ENCODE measurements around the gene SLC2A11.

The SLC2A11 gene

DNA sequence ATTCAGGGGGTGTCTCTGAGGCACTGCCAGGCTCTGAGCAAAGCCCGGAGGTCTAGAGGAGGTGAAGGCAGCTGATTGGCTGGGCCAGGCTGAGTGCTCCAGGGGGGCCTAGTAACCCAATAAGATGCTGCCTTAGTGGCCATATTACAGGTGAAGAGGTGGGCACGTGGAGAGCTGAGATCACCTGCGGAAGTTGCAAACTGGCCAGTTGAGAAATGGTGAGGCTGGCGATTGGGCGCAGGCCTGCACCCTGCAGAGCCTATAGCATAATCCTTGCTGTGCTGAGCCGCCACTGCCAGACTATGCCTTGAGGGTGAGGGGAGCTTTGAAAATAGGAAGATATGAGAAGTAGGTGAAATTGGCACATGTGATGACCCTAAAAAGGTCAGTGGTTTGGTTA, 40.5 kb upstream of the SLC2A11 start:
- no peak for TF ChIP-seq EGR1 (IDR thresholded peaks at IDR 0.05)
- TF ChIP-seq FOXM1 (IDR thresholded peaks at IDR 0.05; ENCODE audit: borderline replicate concordance, low read depth), result no peak
- no peak for TF ChIP-seq YY1 (IDR thresholded peaks at IDR 0.05; ENCODE audit: low read depth)
- no peak for TF ChIP-seq EP300 (IDR thresholded peaks at IDR 0.05; ENCODE audit: borderline replicate concordance)
- TF ChIP-seq RAD21 (IDR thresholded peaks at IDR 0.05; ENCODE audit: low read depth), result no peak
- TF ChIP-seq, protein P1, sequence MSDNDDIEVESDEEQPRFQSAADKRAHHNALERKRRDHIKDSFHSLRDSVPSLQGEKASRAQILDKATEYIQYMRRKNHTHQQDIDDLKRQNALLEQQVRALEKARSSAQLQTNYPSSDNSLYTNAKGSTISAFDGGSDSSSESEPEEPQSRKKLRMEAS (IDR thresholded peaks at IDR 0.05), result no peak

GRCh38 chr22:23818541-23818940, 39.1 kb upstream of the SLC2A11 start:
- TF ChIP-seq RAD21 (IDR thresholded peaks at IDR 0.05; ENCODE audit: low read depth) (no peak), TCF12 (IDR thresholded peaks at IDR 0.05; ENCODE audit: low read depth) (no peak), TAF1 (IDR thresholded peaks at IDR 0.05; ENCODE audit: low read depth) (no peak), FOXM1 (IDR thresholded peaks at IDR 0.05; ENCODE audit: borderline replicate concordance, low read depth) (no peak), ZBTB7A (IDR thresholded peaks at IDR 0.05; ENCODE audit: low read depth) (no peak), CREB1 (IDR thresholded peaks at IDR 0.05; ENCODE audit: low read depth) (no peak), EP300 (IDR thresholded peaks at IDR 0.05; ENCODE audit: borderline replicate concordance) (no peak), TEAD4 (IDR thresholded peaks at IDR 0.05) (no peak), NFIC (IDR thresholded peaks at IDR 0.05) (no peak), YY1 (IDR thresholded peaks at IDR 0.05; ENCODE audit: low read depth) (no peak), CEBPB (IDR thresholded peaks at IDR 0.05) (no peak)
- TF ChIP-seq, protein P1 (IDR thresholded peaks at IDR 0.05), result no peak

- TF ChIP-seq, protein P2, sequence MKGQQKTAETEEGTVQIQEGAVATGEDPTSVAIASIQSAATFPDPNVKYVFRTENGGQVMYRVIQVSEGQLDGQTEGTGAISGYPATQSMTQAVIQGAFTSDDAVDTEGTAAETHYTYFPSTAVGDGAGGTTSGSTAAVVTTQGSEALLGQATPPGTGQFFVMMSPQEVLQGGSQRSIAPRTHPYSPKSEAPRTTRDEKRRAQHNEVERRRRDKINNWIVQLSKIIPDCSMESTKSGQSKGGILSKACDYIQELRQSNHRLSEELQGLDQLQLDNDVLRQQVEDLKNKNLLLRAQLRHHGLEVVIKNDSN (IDR thresholded peaks at IDR 0.05), result no peak
- TF ChIP-seq RAD21 (IDR thresholded peaks at IDR 0.05; ENCODE audit: low read depth), result no peak
- TF ChIP-seq TEAD4 (IDR thresholded peaks at IDR 0.05), result no peak
- no peak for TF ChIP-seq EP300 (IDR thresholded peaks at IDR 0.05; ENCODE audit: borderline replicate concordance)
- TF ChIP-seq TCF12 (IDR thresholded peaks at IDR 0.05; ENCODE audit: low read depth), result no peak
- TF ChIP-seq ZBTB7A (IDR thresholded peaks at IDR 0.05; ENCODE audit: low read depth), result no peak
- TF ChIP-seq, protein P1 (IDR thresholded peaks at IDR 0.05), result no peak
- TF ChIP-seq CREB1 (IDR thresholded peaks at IDR 0.05; ENCODE audit: low read depth), result no peak
- no peak for TF ChIP-seq EGR1 (IDR thresholded peaks at IDR 0.05)
- TF ChIP-seq, protein P3, sequence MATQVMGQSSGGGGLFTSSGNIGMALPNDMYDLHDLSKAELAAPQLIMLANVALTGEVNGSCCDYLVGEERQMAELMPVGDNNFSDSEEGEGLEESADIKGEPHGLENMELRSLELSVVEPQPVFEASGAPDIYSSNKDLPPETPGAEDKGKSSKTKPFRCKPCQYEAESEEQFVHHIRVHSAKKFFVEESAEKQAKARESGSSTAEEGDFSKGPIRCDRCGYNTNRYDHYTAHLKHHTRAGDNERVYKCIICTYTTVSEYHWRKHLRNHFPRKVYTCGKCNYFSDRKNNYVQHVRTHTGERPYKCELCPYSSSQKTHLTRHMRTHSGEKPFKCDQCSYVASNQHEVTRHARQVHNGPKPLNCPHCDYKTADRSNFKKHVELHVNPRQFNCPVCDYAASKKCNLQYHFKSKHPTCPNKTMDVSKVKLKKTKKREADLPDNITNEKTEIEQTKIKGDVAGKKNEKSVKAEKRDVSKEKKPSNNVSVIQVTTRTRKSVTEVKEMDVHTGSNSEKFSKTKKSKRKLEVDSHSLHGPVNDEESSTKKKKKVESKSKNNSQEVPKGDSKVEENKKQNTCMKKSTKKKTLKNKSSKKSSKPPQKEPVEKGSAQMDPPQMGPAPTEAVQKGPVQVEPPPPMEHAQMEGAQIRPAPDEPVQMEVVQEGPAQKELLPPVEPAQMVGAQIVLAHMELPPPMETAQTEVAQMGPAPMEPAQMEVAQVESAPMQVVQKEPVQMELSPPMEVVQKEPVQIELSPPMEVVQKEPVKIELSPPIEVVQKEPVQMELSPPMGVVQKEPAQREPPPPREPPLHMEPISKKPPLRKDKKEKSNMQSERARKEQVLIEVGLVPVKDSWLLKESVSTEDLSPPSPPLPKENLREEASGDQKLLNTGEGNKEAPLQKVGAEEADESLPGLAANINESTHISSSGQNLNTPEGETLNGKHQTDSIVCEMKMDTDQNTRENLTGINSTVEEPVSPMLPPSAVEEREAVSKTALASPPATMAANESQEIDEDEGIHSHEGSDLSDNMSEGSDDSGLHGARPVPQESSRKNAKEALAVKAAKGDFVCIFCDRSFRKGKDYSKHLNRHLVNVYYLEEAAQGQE (IDR thresholded peaks at IDR 0.05; ENCODE audit: low read depth), result no peak
- no peak for TF ChIP-seq FOXM1 (IDR thresholded peaks at IDR 0.05; ENCODE audit: borderline replicate concordance, low read depth)
- TF ChIP-seq NFIC (IDR thresholded peaks at IDR 0.05), result no peak
Observed at GRCh38 chr22:23820748-23821211, 36.9 kb upstream of the SLC2A11 start.

GRCh38 chr22:23822101-23822671, 35.5 kb upstream of the SLC2A11 start:
- TF ChIP-seq NFIC (IDR thresholded peaks at IDR 0.05) (no peak), ZBTB7A (IDR thresholded peaks at IDR 0.05; ENCODE audit: low read depth) (no peak)

GRCh38 chr22:23823331-23823791, 34.3 kb upstream of the SLC2A11 start:
- TF ChIP-seq TEAD4 (IDR thresholded peaks at IDR 0.05) (no peak), NFIC (IDR thresholded peaks at IDR 0.05) (no peak), RAD21 (IDR thresholded peaks at IDR 0.05; ENCODE audit: low read depth) (no peak)
- TF ChIP-seq, protein P1 (IDR thresholded peaks at IDR 0.05), result no peak

GRCh38 chr22:23824476-23825245, 33.0 kb upstream of the SLC2A11 start:
- TF ChIP-seq TCF12 (IDR thresholded peaks at IDR 0.05; ENCODE audit: low read depth) (no peak), YY1 (IDR thresholded peaks at IDR 0.05; ENCODE audit: low read depth) (no peak), EP300 (IDR thresholded peaks at IDR 0.05; ENCODE audit: borderline replicate concordance) (no peak), NFIC (IDR thresholded peaks at IDR 0.05) (no peak), ZBTB7A (IDR thresholded peaks at IDR 0.05; ENCODE audit: low read depth) (no peak), EGR1 (IDR thresholded peaks at IDR 0.05) (no peak), TEAD4 (IDR thresholded peaks at IDR 0.05) (no peak), FOXM1 (IDR thresholded peaks at IDR 0.05; ENCODE audit: borderline replicate concordance, low read depth) (no peak), CREB1 (IDR thresholded peaks at IDR 0.05; ENCODE audit: low read depth) (no peak), TAF1 (IDR thresholded peaks at IDR 0.05; ENCODE audit: low read depth) (no peak), CEBPB (IDR thresholded peaks at IDR 0.05) (no peak)
- TF ChIP-seq, protein P1 (IDR thresholded peaks at IDR 0.05), result no peak

Data from Ishikawa (cell line).